HG03520 (cell line): ENCODE data around the gene ARL14.

Source experiments
- ATAC-seq: cut with Tn5 transposase; IDR thresholded peaks from one replicate; pipeline ENCODE4 v1.9.1; 2021; ENCODE audit warnings: mild to moderate bottlenecking, moderate library complexity; ENCODE audit not compliant: unreplicated experiment

The ARL14 gene

DNA sequence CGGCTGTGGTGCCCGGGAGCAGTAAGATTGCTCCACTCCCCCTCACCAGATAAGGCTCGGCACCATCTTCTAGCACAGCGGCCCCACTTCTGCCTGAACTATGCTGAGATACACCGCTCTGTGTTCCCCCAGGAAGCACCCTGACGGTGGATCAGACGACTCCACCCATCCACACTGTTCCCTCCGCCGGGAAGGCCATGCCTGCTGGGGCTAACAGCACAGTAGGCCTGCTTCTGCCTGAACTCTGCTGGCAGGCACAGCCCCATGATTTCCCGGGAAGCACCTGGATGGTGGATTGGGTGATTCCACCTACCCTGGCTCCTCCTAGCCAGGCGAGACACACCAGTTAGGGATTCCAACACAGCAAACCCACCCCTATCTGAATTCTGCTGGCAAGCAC lies 42.8 kb downstream of the ARL14 start:
- ATAC-seq: no peak

DNA sequence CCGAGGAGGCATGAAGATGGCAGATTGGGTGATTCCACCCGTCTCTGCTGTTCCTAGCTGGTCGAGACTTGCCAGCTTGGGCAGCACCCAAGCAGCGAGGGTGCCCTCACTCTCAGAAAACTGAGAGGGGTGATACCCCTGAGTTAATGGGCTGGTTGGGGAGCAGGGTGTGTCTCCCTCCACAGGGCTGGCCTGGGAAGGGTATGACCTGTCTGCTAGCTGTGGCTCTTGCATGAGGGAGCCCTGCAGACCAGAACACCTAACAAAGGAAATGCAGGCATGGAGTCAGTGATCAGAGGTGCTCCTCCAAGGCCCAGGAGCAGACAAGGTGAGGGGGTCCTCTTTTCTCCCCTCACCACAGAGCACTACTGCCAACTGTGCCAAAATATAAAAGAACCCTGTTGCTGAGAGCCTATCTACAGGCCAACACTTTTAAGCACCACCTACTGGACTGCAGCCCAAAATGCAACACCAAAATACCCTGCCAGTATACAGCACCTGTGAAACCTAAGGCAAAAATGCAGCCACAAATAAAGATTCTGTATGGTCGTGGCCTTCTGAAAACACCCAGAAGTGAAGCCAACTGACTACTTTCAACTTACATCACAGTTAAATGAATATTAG lies 43.3 kb downstream of the ARL14 start:
- peak; percentile 60 for ATAC-seq

- ATAC-seq: no peak
Observed at GRCh38 chr3:160722331-160722730, 45.4 kb downstream of the ARL14 start.

- no peak for ATAC-seq
Observed at GRCh38 chr3:160725338-160725737, 48.4 kb downstream of the ARL14 start.
